Left renal pelvis (tissue), 4 donors: ENCODE results near the gene LRPAP1. TPM values are rescaled to one million over a fixed set of nuclear protein-coding genes. Genes with fewer than 3 reads are reported as not detected.
"Not testable (repeated sequence)": the region's sequence is repeated elsewhere in the genome, so short reads cannot be mapped to it uniquely, and the experiment has no call there.

ENCODE experiments used
- DNase-seq, 4 donors: peaks; one replicate each; pipeline ENCODE4 v3.0.0-alpha.2; 2013; ENCODE audit warnings: low read depth in 4 of 4, low spot score in 3 of 4
- polyA plus RNA-seq, 4 donors: library from polyadenylated mRNA; unstranded; fragments of 120-200 nt; gene quantifications; one replicate each; pipeline ENCODE4 v1.2.1, GENCODE V29; 2013; ENCODE audit not compliant: insufficient read length in 4 of 4

Gene LRPAP1
- polyA plus RNA-seq, 4 donors, result 113 to 264 (median 178) TPM

GRCh38 chr4:3520796-3521600 is 11.2 kb downstream of the LRPAP1 start:
- no peak for DNase-seq

DNA sequence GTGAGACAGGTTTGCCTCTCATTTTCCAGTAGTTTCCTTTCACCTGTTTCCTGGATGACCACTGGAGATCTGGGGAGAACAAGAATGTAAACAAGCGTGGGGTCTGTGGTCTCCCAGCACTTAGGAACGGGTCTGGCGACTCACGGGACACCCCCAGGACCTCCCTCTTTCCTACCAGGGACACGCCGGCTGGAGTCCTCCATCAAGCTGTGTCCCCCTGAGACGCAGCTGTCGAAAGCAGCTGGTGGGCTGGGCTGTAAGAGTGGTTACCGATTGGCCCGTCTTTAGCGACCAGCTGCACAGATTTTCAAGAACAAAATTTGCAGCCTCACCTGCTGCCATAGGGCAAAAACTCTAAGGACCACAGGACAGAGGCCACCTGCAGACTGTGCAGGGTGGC is 11.9 kb downstream of the LRPAP1 start:
- no peak for DNase-seq

DNA sequence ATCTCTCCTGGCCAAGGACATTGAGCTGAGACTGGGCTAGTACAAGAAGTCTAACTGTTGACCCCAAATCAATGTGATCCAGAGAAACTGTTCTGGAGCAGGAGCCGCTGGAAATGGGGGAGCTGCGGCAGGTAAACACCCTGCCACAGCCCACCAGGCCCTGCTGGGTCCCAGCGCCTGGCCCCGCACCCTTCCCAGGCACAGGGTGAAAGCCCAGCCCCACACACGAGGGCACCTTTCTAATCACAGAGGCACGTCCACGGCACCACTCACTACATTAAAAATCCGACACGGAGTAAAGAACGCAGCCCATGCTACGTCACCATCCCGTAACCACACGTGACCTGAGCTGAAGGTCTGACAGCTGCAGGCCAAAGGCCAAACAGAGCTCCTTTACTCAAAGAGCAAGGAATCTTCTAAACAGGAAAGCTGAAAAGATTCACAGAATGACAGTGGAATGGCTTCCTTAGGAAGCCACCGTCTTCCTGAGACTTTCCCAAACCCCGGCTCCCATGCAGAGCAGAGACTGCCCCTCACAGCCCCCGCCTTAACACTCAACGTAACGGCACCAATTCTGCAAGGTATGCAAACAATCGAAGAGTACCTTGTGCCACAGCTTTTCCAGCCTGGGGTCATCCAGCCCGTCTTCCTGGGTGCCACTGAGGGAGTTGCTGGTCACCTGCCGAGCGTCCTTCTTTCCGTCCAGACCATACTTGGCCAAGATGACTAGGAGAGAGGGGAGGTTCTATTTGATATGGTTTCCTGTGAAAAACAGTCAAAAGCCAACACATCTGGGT is 12.6 kb downstream of the LRPAP1 start:
- DNase-seq, result no peak

GRCh38 chr4:3518941-3519340 is 13.3 kb downstream of the LRPAP1 start:
- DNase-seq, result no peak

DNA sequence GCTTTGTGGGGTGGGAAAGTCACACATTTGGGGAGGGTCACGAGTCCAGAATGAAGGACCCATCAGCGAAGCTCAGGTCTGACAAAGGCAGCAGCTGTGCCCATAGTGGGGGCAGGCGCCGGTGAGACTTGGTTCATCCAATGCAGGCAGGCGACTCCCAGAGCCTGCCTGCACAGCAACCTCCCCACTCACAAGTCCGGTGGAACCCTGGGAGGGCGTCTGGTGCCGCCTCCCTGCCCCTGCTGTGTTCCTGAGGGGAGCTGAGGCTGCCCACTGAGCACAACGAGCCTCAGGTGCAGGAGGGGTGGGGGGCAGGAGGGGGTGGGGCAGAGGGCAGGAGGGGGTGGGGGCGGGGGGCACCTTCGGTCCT is 13.7 kb downstream of the LRPAP1 start:
- no peak for DNase-seq

GRCh38 chr4:3517731-3518510 is 14.3 kb downstream of the LRPAP1 start:
- DNase-seq, result no peak

- no peak for DNase-seq
Measured at GRCh38 chr4:3516836-3517730, 15.1 kb downstream of the LRPAP1 start.

DNA sequence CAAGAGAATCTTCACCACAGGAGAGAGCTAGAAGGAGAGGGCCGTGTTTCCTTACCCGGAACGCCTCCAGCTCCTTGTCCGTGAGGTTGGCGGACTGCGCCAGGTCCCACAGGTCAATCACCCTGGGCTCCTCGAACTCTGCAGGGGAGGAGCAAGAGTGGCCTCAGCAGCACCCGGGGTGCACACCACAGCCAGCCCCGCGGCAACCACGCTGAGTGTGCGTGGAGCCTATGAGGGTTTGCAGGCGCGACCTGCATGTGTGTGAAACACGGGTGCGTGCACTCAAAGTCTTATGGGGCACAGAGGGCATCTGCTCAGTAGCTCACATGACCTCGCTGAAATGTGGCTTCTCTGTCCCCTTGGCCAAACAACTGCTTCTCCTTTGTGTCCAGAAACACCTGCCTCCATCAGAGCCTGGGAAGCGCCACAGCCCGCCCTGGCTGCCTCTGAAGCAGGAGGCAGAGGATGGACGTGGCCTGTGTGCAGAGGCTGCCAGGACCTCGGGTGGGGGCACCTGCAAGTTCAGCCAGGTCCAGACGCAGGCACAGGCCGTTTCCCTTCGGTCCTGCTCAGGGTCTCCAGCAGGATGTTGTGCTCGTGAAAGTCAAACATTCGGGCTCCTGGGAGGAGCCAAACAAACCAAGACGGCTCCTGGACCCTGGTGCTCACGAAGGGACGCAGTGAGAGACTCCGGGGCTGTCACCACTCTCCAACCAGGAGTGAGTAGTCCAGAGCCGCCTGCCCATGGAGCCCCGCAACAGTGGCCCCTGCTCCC is 16.0 kb downstream of the LRPAP1 start:
- DNase-seq, result no peak

DNA sequence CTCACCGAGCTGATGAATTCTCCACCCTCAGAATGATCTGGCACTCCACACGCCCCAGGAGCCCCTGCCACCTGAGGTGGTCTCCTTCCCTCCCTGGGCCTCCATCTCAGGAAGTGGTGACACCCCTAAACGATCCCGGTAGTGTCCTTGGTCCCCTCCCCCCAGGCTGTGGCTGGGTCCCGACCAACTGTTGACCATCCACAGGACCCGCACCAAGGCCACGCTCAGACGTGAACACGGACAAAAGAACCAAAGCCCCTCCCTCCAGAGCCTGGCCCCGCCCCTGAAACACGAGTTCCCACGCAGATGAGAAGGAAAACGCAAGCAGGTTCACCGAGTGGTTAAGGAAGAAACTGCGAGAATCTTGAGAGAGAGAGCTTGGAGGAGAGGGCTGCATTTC is 16.6 kb downstream of the LRPAP1 start:
- DNase-seq, result no peak

GRCh38 chr4:3514806-3515501 is 17.3 kb downstream of the LRPAP1 start:
- no peak for DNase-seq

DNA sequence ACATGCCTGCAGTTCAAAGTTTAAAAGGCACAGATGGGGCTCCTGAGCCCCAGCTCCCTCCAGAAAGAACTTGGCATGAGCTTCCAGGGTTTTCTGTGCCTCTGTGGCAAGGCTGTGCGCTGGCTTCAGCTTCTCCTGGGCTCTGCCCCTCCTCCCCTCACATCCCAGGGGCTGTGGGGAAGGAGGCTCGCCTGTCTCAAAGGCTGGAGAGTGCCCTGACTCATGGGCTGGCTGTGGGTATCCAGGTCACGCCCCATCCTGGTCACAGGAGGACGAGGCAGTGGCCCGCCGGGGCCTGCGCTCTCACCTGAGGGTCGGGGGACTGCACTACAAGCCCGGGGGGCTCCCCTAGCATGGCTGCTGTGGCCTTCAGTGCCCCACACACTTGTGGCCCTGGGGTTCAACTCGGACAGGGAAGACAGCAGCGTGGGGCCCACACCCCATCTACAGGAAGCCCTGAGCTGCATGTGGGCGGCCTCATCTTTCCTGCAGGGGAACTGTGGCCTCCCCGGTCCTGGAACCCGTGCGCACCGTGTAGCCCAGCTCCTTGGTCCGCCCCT is 17.9 kb downstream of the LRPAP1 start:
- DNase-seq, result no peak

- DNase-seq, result no peak
Measured at GRCh38 chr4:3513807-3514206, 18.4 kb downstream of the LRPAP1 start.

DNA sequence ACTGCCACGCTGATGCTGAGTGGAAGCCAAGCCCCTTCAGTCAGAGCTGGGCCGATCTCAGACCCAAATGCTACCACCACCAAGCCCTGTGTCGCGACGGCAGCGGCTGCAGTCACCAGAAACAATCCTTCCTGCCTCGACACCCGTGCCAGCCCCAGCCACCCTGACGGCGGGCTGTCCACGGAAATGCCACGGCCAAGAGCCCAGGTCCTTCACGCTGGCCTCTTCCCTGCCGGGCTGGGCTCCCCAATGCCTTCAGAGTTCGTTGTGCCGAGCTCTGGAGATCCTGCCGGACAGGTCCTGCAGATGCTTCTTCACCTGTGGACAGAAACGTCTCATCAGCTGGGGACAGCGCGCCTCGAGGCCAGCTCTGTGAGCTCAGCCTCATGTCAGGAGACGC is 19.5 kb downstream of the LRPAP1 start:
- DNase-seq, result no peak

GRCh38 chr4:3512279-3512678 is 19.9 kb downstream of the LRPAP1 start:
- DNase-seq, result no peak

DNA sequence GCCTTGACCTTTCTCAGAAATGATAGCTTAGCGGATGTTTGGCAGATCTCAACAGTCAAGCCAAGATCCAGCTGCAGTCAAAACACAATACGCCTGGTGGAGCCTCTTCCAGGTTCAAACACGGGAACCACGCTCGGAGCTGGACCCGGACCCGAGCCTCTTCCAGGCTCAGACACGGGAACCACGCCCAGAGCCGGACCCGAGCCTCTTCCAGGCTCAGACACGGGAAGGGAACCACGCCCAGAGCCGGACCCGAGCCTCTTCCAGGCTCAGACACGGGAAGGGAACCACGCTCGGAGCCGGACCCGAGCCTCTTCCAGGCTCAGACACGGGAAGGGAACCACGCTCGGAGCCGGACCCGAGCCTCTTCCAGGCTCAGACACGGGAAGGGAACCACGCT is 20.6 kb downstream of the LRPAP1 start:
- DNase-seq, result not testable (repeated sequence)

- no peak for DNase-seq
Measured at GRCh38 chr4:3511187-3511586, 21.0 kb downstream of the LRPAP1 start.

GRCh38 chr4:3510481-3510880 is 21.7 kb downstream of the LRPAP1 start:
- DNase-seq, result no peak

- DNase-seq, result no peak
Measured at GRCh38 chr4:3508542-3508941, 23.7 kb downstream of the LRPAP1 start.

DNA sequence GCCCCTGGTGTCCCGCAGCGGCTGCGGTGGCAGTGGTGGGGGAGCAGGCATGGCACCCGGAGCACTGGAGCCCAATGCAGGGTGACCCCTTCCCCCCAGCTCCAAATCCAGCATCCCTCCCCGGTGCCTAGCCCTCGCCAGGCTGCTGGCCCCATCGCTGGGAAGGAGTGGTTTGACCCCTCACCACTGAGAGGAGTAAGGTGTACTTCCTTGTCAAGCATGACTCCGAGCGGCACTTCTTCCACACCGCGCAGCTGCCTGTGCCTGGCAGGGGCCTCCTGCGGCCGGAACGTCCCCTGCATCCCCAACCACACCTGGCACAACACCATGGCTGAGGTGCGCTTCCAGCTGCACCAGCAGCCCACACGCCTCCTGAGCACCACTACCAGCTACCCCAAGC is 27.0 kb downstream of the LRPAP1 start:
- DNase-seq, result no peak
